NCI-H1436 (cell line): ENCODE data around the gene NDUFA3.
"Not testable (repeated sequence)": the region's sequence is repeated elsewhere in the genome, so short reads cannot be mapped to it uniquely, and the experiment has no call there.

Source experiments
- DNase-seq: peaks from one replicate; lab custom pipeline; 2025; lab: John Stamatoyannopoulos, UW

The NDUFA3 gene

GRCh38 chr19:54102421-54103169, at the start of gene NDUFA3:
NDUFA3 (plus strand) TSS chr19:54102855; CDS start chr19:54102879, 24 bp downstream.
- DNase-seq, result peak; percentile 98

GRCh38 chr19:54062643-54063042, 40.0 kb upstream of the NDUFA3 start:
- no peak for DNase-seq

GRCh38 chr19:54063350-54064116, 39.1 kb upstream of the NDUFA3 start, which contains the start of gene VSTM1:
VSTM1 (minus strand) TSS chr19:54063897; CDS start chr19:54063777, 120 bp downstream.
- DNase-seq, result no peak

GRCh38 chr19:54069470-54069869, 33.2 kb upstream of the NDUFA3 start:
- DNase-seq, result no peak

GRCh38 chr19:54073829-54074228, 28.8 kb upstream of the NDUFA3 start:
- DNase-seq, result no peak

- DNase-seq, result no peak
These were observed 27.8 kb upstream of the NDUFA3 start for GRCh38 chr19:54074851-54075250.

- no peak for DNase-seq
These were observed 25.3 kb upstream of the NDUFA3 start for GRCh38 chr19:54077334-54077733.

GRCh38 chr19:54081032-54081431, 21.6 kb upstream of the NDUFA3 start, which contains the start of gene TARM1:
TARM1 (minus strand) TSS chr19:54081365; CDS start chr19:54081340, 25 bp downstream.
- no peak for DNase-seq

GRCh38 chr19:54084410-54084809, 18.2 kb upstream of the NDUFA3 start:
- DNase-seq, result no peak

- DNase-seq, result no peak
These were observed 8.1 kb upstream of the NDUFA3 start for GRCh38 chr19:54094426-54095000.

- no peak for DNase-seq
These were observed 7.4 kb upstream of the NDUFA3 start for GRCh38 chr19:54095136-54095858.

- DNase-seq, result peak; percentile 23
These were observed 6.6 kb upstream of the NDUFA3 start for GRCh38 chr19:54095859-54096616.

- no peak for DNase-seq
These were observed 6.0 kb upstream of the NDUFA3 start for GRCh38 chr19:54096617-54097106.

GRCh38 chr19:54099190-54099902, 3.3 kb upstream of the NDUFA3 start:
- DNase-seq, result no peak

GRCh38 chr19:54099903-54100255, 2.8 kb upstream of the NDUFA3 start:
- DNase-seq, result not testable (repeated sequence)

- no peak for DNase-seq
These were observed 2.1 kb upstream of the NDUFA3 start, which contains the start of gene OSCAR for GRCh38 chr19:54100561-54100960. OSCAR (minus strand) TSS chr19:54100803; CDS start chr19:54100792, 11 bp downstream.

- no peak for DNase-seq
These were observed 2.5 kb downstream of the NDUFA3 start for GRCh38 chr19:54104998-54105715.

GRCh38 chr19:54105796-54106195, 3.1 kb downstream of the NDUFA3 start:
- DNase-seq, result no peak

GRCh38 chr19:54106716-54107115, 4.1 kb downstream of the NDUFA3 start:
- no peak for DNase-seq
